Glomerular endothelial cell (primary cell): ENCODE measurements around the gene UNC50. TPM values are rescaled to one million over a fixed set of nuclear protein-coding genes. Genes with fewer than 3 reads are reported as not detected.
"Not testable (repeated sequence)": the region's sequence is repeated elsewhere in the genome, so short reads cannot be mapped to it uniquely, and the experiment has no call there.

Experiments
- DNase-seq: peaks from one replicate; pipeline ENCODE4 v3.0.0-alpha.2; 2011; ENCODE audit warnings: low read depth, low spot score; ENCODE audit errors: extremely low read depth
- total RNA-seq: library from RNA; depleted of rRNA; stranded (reverse); fragments of >200 nt; gene quantifications from 2 replicates; pipeline ENCODE4 v1.2.3, GENCODE V29; 2015

Gene UNC50
- total RNA-seq, 1 donor from 2014 or later: 46.3 TPM

- DNase-seq: no peak
These were observed 694 bp downstream of the UNC50 start for GRCh38 chr2:98608962-98609604.

- no peak for DNase-seq
These were observed 5.8 kb downstream of the UNC50 start for GRCh38 chr2:98614024-98614739.

- no peak for DNase-seq
These were observed 7.1 kb downstream of the UNC50 start for GRCh38 chr2:98615481-98615880.

- no peak for DNase-seq
These were observed 8.8 kb downstream of the UNC50 start for GRCh38 chr2:98617149-98617548.

GRCh38 chr2:98623657-98624056 is 15.3 kb downstream of the UNC50 start:
- no peak for DNase-seq

- no peak for DNase-seq
These were observed 24.0 kb downstream of the UNC50 start for GRCh38 chr2:98632351-98632750.

GRCh38 chr2:98634406-98635092 is 26.2 kb downstream of the UNC50 start:
- DNase-seq: no peak

GRCh38 chr2:98637401-98638147 is 29.2 kb downstream of the UNC50 start:
- no peak for DNase-seq

- DNase-seq: no peak
These were observed 35.2 kb downstream of the UNC50 start for GRCh38 chr2:98643496-98644100.

GRCh38 chr2:98647636-98648035 is 39.2 kb downstream of the UNC50 start:
- DNase-seq: no peak

- DNase-seq: no peak
These were observed 40.1 kb downstream of the UNC50 start for GRCh38 chr2:98648451-98648850.

- peak; percentile 85 for DNase-seq
These were observed 41.0 kb downstream of the UNC50 start for GRCh38 chr2:98649135-98649991.

GRCh38 chr2:98649992-98650375 is 41.6 kb downstream of the UNC50 start:
- no peak for DNase-seq

GRCh38 chr2:98650998-98651397 is 42.6 kb downstream of the UNC50 start:
- DNase-seq: no peak

- no peak for DNase-seq
These were observed 46.5 kb downstream of the UNC50 start for GRCh38 chr2:98654699-98655495.

GRCh38 chr2:98656800-98657199 is 48.4 kb downstream of the UNC50 start:
- no peak for DNase-seq

- DNase-seq: no peak
These were observed 50.6 kb downstream of the UNC50 start for GRCh38 chr2:98658816-98659490.

- DNase-seq: not testable (repeated sequence)
These were observed 51.1 kb downstream of the UNC50 start for GRCh38 chr2:98659491-98659840.
